ENCODE data around the gene TSSK3.

Gene TSSK3

DNA sequence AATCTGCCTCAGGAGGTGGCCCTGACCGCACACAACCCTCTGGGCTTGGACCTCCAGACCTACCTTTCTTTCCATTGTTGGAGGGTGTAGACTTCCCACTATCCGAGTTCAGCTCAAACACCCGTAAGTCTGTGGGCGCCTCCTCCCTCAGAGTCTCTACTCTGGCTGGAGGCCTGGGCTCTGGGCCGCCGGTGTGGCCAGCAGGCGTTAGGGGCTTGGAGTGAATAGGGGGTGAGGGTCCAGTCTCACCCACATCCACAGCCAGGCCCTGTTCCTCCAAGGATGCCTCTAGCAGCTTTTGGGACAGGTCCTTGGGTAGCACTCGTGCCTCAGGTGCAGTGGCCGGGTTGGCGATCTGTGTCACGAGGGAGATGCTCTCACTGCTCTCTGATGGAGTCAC, 13.9 kb downstream of the TSSK3 start:
- H3K4me3 ChIP-seq (ENCODE audit: low read depth, low read length): no peak overlapping the region
- TF ChIP-seq, protein P1, sequence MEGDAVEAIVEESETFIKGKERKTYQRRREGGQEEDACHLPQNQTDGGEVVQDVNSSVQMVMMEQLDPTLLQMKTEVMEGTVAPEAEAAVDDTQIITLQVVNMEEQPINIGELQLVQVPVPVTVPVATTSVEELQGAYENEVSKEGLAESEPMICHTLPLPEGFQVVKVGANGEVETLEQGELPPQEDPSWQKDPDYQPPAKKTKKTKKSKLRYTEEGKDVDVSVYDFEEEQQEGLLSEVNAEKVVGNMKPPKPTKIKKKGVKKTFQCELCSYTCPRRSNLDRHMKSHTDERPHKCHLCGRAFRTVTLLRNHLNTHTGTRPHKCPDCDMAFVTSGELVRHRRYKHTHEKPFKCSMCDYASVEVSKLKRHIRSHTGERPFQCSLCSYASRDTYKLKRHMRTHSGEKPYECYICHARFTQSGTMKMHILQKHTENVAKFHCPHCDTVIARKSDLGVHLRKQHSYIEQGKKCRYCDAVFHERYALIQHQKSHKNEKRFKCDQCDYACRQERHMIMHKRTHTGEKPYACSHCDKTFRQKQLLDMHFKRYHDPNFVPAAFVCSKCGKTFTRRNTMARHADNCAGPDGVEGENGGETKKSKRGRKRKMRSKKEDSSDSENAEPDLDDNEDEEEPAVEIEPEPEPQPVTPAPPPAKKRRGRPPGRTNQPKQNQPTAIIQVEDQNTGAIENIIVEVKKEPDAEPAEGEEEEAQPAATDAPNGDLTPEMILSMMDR (IDR thresholded peaks at IDR 0.05; ENCODE audit: insufficient read depth, low read depth, low read length, missing control alignments): no peak
- no peak for DNase-seq (ENCODE audit: low read depth)

DNA sequence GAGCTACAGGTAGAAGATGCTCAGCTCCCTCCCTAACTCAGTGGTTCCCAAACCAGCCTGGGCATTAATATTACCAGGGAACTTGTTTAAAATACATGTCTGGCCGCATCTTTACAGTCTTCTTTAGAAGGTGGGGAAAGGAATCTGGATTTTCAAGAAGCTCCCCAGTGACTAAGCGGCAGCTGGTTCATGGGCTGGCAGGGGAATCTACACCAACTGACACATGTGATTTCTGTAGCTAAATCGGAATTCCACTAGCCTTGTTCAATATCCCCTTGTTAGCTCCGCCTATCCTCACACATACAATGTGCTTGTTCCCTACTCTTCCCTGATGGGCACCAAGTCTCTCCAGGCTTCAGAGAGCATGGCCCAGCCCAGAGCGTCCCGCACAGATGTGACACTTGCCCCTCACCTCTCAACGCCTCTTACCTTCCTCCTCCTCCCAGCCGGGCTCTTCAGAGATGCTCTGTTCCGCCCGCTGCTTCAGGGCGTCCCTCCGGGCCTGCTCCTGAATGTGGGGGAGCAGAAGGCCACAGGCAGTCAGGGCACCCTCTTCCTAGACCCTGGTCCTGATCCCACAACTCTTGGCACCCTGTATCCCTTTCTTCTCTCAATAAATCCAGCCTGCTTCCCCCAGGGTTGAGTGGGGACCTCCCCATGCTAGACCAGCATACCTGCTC, 15.3 kb downstream of the TSSK3 start:
- no peak overlapping the region for H3K4me3 ChIP-seq (ENCODE audit: low read depth, low read length)
- no peak for DNase-seq (ENCODE audit: low read depth)
- TF ChIP-seq, protein P1 (IDR thresholded peaks at IDR 0.05; ENCODE audit: insufficient read depth, low read depth, low read length, missing control alignments): no peak

GRCh38 chr1:32380057-32380456, 17.7 kb downstream of the TSSK3 start:
- TF ChIP-seq, protein P1 (IDR thresholded peaks at IDR 0.05; ENCODE audit: insufficient read depth, low read depth, low read length, missing control alignments): no peak
- H3K4me3 ChIP-seq (ENCODE audit: low read depth, low read length): no peak overlapping the region
- no peak for DNase-seq (ENCODE audit: low read depth)

GRCh38 chr1:32386676-32387392, 24.5 kb downstream of the TSSK3 start:
- TF ChIP-seq, protein P1 (IDR thresholded peaks at IDR 0.05; ENCODE audit: insufficient read depth, low read depth, low read length, missing control alignments): no peak
- DNase-seq (ENCODE audit: low read depth): no peak

GRCh38 chr1:32388641-32389040, 26.3 kb downstream of the TSSK3 start:
- no peak for DNase-seq (ENCODE audit: low read depth)
- TF ChIP-seq, protein P1 (IDR thresholded peaks at IDR 0.05; ENCODE audit: insufficient read depth, low read depth, low read length, missing control alignments): no peak
- H3K4me3 ChIP-seq (ENCODE audit: low read depth, low read length): no peak overlapping the region

More at GRCh38 chr1:32386676-32387392, 24.5 kb downstream of the TSSK3 start:
- H3K4me3 ChIP-seq (ENCODE audit: low read depth, low read length): no peak overlapping the region

DNA sequence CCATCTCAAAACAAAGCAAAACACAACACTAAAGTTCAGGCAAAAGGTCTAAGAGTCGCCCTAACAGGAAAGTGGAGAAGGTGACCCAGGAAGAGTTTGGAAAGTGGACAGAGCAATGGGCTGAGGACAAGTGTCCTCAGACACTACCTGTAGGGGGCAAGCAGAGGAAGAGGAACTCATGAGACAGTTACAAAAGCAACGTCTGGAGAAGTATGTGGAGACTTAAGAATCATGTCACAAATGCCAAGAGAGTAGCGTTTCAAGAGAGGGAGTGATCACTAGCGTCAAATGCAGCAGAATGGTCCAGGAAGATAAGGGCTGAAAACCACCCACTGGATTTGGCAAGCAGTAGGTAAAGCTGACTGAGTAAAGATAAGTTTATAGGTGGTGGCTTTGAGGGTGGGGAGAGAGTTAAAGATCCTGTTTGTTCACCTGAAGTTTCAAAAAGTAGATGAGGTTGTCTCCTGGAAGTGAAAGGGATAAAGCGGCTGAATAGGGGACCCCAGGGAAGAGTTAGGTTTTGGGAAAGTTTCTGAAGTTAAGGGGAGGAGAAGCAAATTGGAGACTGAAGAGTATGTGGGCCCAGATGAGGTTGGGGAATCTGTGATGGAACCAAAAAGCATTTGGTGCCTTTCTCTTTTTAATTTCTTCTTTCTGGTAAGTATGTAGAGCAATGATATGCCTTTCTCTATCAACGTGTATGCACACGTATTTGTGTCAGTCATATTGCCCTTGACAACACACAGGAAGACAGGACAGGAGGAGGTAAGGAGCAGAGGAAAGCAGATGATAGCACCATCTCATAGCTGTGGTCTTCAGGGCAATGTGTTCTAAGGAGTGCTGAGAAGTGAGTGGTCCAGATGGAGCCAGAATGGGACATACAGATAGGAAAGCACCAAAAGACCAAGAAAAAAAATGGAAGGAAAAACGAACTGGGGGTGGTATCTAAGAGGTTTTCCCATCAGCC, 28.8 kb downstream of the TSSK3 start:
- no peak overlapping the region for H3K4me3 ChIP-seq (ENCODE audit: low read depth, low read length)
- no peak for DNase-seq (ENCODE audit: low read depth)
- TF ChIP-seq, protein P1 (IDR thresholded peaks at IDR 0.05; ENCODE audit: insufficient read depth, low read depth, low read length, missing control alignments): no peak
